Effector memory CD8-positive, alpha-beta T cell (primary cell): ENCODE data around the gene CD93.

Experiments used
- ATAC-seq: fragments of 150-1000 bp; cut with Tn5 transposase; replicated peaks from 2 replicates; pipeline ENCODE4 v1.10.0; 2021; ENCODE audit warnings: mild to moderate bottlenecking, moderate library complexity
- DNase-seq, 3 experiments: peaks; one replicate each; pipeline ENCODE4 v3.0.0; 2021
- H3K27ac Mint-ChIP-seq, 2 donors: one replicate each; pipeline ENCODE4 v1.8.0; 2022; ENCODE audit warnings: mild to moderate bottlenecking in 2 of 2, mixed read lengths in 2 of 2, moderate library complexity in 2 of 2
- H3K27me3 Mint-ChIP-seq, 2 donors: one replicate each; pipeline ENCODE4 v1.8.0; 2022; ENCODE audit warnings: mixed read lengths in 2 of 2
- H3K36me3 Mint-ChIP-seq: one replicate; pipeline ENCODE4 v1.8.0; 2022; ENCODE audit warnings: mild to moderate bottlenecking, moderate library complexity, mixed read lengths; ENCODE audit not compliant: insufficient read depth
- H3K4me1 Mint-ChIP-seq, 2 donors: one replicate each; pipeline ENCODE4 v1.8.0; 2022; ENCODE audit warnings: low read depth in 2 of 2, mixed read lengths in 2 of 2
- H3K4me3 Mint-ChIP-seq, 2 donors: one replicate each; pipeline ENCODE4 v1.8.0; 2022; ENCODE audit warnings: mild to moderate bottlenecking in 2 of 2, mixed read lengths in 2 of 2, moderate library complexity in 2 of 2
- H3K9me3 Mint-ChIP-seq, 2 donors: one replicate each; pipeline ENCODE4 v1.8.0; 2022; ENCODE audit warnings: mixed read lengths in 2 of 2

Gene CD93

GRCh38 chr20:23047738-23048214 lies 38.3 kb downstream of the CD93 start:
- peaks cover 34 to 81% of the 10 kb centered on the region in 2 donors for H3K27me3 Mint-ChIP-seq
- H3K9me3 Mint-ChIP-seq = no peaks in the 10 kb centered on the region
- no peak overlapping the region for H3K4me3 Mint-ChIP-seq
- no peak overlapping the region for H3K27ac Mint-ChIP-seq
- peaks cover 0 to 4% of the 10 kb centered on the region in 2 donors for H3K4me1 Mint-ChIP-seq
- ATAC-seq (no peak), DNase-seq (no peak)
- no peaks in the 10 kb centered on the region for H3K36me3 Mint-ChIP-seq

DNA sequence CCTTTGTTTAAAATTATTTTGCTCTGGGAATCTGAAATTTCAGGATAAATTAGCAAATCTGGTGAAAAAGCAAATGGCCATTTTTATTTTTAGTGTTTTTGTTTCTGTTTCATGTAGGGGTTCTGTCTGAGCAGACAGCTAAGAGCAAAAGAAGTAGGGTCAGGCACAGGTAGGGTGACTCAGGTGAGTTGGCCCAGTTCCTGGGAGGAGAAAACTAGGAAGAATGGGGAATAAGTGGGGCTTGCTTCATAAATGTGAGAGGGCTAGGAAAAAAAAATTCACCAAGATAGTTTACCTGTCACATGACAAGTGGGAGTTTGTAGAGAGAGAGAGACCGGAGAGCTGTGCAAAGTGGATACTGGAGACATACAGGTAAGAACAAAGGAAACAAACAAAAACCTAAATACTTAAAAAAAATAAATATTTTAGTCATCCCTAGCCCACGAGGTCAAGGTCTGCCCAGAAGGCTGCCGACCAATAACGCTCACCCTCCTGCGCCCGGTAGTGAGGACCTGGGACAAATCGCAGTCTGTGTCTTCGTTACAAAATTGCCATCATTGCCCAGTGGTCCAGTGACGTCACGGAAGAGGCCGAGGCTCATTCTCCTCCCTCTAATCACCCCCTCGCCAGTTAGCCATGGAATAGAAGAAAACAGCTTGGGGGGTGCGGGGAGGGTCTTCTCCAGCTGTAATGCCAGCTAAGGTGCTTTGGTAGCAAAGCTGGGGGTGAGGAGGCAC lies 39.0 kb downstream of the CD93 start:
- DNase-seq (no peak), ATAC-seq (no peak)
- peaks cover 28 to 75% of the 10 kb centered on the region in 2 donors for H3K27me3 Mint-ChIP-seq
- no peak overlapping the region for H3K27ac Mint-ChIP-seq
- H3K4me1 Mint-ChIP-seq = peaks cover 0 to 4% of the 10 kb centered on the region in 2 donors
- no peaks in the 10 kb centered on the region for H3K9me3 Mint-ChIP-seq
- no peak overlapping the region for H3K4me3 Mint-ChIP-seq
- H3K36me3 Mint-ChIP-seq = no peaks in the 10 kb centered on the region

DNA sequence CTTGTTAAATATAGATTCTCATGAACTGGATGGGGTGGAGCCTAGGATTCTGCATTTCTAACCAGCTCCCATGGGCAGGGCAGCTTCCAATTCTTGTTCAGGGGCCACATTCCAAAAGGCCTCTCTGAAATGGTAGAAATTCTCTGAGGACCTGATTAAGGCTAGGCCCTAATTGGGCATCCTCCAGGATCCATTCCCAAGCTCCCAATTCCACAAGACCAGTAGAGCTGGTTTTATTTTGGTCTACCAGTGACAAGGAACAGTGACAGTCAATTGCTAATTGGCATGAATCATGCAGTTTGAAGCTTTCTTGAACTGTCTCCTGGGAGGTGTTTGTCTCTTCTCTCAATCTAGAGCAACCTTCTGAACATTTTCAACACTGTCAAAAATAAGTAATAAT lies 39.7 kb downstream of the CD93 start:
- no peaks in the 10 kb centered on the region for H3K9me3 Mint-ChIP-seq
- no peak overlapping the region for H3K27ac Mint-ChIP-seq
- H3K27me3 Mint-ChIP-seq = peaks cover 21 to 71% of the 10 kb centered on the region in 2 donors
- peaks cover 0 to 4% of the 10 kb centered on the region in 2 donors for H3K4me1 Mint-ChIP-seq
- ATAC-seq (no peak), DNase-seq (no peak)
- no peak overlapping the region for H3K4me3 Mint-ChIP-seq
- H3K36me3 Mint-ChIP-seq = no peaks in the 10 kb centered on the region

- no peaks in the 10 kb centered on the region for H3K9me3 Mint-ChIP-seq
- peaks cover 0 to 3% of the 10 kb centered on the region in 2 donors for H3K4me1 Mint-ChIP-seq
- H3K4me3 Mint-ChIP-seq = no peak overlapping the region
- H3K27me3 Mint-ChIP-seq = peaks cover 27 to 77% of the 10 kb centered on the region in 2 donors
- no peak overlapping the region for H3K27ac Mint-ChIP-seq
- no peak for DNase-seq
- ATAC-seq = no peak
- H3K36me3 Mint-ChIP-seq = no peaks in the 10 kb centered on the region
Measured at GRCh38 chr20:23043376-23043775, 42.7 kb downstream of the CD93 start.

GRCh38 chr20:23042270-23042669 lies 43.9 kb downstream of the CD93 start:
- H3K27me3 Mint-ChIP-seq = peaks cover 22 to 77% of the 10 kb centered on the region in 2 donors

GRCh38 chr20:23039885-23040508 lies 46.1 kb downstream of the CD93 start:
- Mint-ChIP-seq H3K27ac (no peak overlapping the region), H3K4me3 (no peak overlapping the region), H3K4me1 (no peaks in the 10 kb centered on the region), H3K9me3 (no peaks in the 10 kb centered on the region), H3K27me3 (peaks cover 16 to 76% of the 10 kb centered on the region in 2 donors), H3K36me3 (no peaks in the 10 kb centered on the region)
- ATAC-seq (no peak), DNase-seq (no peak)

More at GRCh38 chr20:23042270-23042669, 43.9 kb downstream of the CD93 start:
- Mint-ChIP-seq H3K4me1 (peaks cover 0 to 3% of the 10 kb centered on the region in 2 donors), H3K27ac (no peak overlapping the region), H3K9me3 (no peaks in the 10 kb centered on the region), H3K4me3 (no peak overlapping the region), H3K36me3 (no peaks in the 10 kb centered on the region)
- no peak for ATAC-seq
- DNase-seq = no peak

DNA sequence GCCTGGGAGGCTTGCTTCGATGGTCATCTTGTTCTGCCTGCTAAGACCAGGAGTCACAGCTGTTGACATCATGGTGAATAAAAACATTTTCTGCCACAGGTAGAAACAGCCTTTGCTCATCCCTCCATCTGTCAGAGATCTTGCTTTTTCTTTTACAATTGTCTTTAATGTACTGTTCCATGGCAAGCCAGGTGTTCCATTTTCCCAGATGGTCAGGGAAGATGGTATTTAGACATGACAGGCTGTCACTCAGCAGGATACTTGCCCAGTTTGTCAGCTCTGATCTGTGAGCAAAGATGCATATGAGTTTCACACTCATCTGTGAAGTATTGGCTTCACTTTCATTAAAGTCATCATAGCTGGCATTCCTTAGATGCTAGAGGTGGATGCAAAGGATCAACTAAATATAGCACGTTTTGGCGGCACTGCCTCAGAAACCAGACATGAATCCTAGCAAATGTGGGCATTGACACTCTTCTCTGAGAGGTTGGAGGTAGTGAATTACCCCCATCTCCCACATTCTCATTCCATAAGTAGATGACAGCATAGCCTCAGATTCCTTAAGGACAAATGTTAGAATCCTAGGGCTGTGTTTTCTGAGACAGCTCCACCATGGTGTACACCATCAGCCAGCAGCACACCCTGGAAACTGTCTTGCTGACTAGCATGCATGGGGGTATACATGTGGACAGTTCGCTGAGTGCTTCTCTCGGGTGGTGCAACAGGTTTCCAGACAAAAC lies 46.8 kb downstream of the CD93 start:
- no peaks in the 10 kb centered on the region for H3K36me3 Mint-ChIP-seq
- H3K4me1 Mint-ChIP-seq = no peaks in the 10 kb centered on the region
- peaks cover 16 to 69% of the 10 kb centered on the region in 2 donors for H3K27me3 Mint-ChIP-seq
- no peak for DNase-seq
- no peak for ATAC-seq
- no peak overlapping the region for H3K4me3 Mint-ChIP-seq
- H3K27ac Mint-ChIP-seq = no peak overlapping the region
- H3K9me3 Mint-ChIP-seq = no peaks in the 10 kb centered on the region

GRCh38 chr20:23037017-23037481 lies 49.1 kb downstream of the CD93 start:
- H3K36me3 Mint-ChIP-seq = no peaks in the 10 kb centered on the region
- no peaks in the 10 kb centered on the region for H3K9me3 Mint-ChIP-seq
- DNase-seq (no peak), ATAC-seq (no peak)
- H3K4me1 Mint-ChIP-seq = no peaks in the 10 kb centered on the region
- H3K4me3 Mint-ChIP-seq = no peak overlapping the region
- peaks cover 24 to 71% of the 10 kb centered on the region in 2 donors for H3K27me3 Mint-ChIP-seq
- H3K27ac Mint-ChIP-seq = no peak overlapping the region

DNA sequence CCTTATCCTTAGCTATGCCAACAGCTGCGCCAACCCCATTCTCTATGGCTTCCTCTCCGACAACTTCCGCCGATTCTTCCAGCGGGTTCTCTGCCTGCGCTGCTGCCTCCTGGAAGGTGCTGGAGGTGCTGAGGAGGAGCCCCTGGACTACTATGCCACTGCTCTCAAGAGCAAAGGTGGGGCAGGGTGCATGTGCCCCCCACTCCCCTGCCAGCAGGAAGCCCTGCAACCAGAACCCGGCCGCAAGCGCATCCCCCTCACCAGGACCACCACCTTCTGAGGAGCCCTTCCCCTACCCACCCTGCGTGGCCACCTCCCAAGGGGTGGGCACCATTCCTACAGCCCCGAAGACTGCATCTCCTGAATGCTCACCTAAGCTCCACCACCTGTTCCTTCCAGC lies 49.8 kb downstream of the CD93 start:
- no peaks in the 10 kb centered on the region for H3K4me1 Mint-ChIP-seq
- H3K36me3 Mint-ChIP-seq = no peaks in the 10 kb centered on the region
- H3K27ac Mint-ChIP-seq = no peak overlapping the region
- DNase-seq (no peak), ATAC-seq (no peak)
- no peaks in the 10 kb centered on the region for H3K9me3 Mint-ChIP-seq
- no peak overlapping the region for H3K4me3 Mint-ChIP-seq
- H3K27me3 Mint-ChIP-seq = peaks cover 24 to 68% of the 10 kb centered on the region in 2 donors

DNA sequence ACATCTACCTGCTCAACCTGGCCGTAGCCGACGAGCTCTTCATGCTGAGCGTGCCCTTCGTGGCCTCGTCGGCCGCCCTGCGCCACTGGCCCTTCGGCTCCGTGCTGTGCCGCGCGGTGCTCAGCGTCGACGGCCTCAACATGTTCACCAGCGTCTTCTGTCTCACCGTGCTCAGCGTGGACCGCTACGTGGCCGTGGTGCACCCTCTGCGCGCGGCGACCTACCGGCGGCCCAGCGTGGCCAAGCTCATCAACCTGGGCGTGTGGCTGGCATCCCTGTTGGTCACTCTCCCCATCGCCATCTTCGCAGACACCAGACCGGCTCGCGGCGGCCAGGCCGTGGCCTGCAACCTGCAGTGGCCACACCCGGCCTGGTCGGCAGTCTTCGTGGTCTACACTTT lies 50.4 kb downstream of the CD93 start:
- ATAC-seq (no peak), DNase-seq (no peak)
- Mint-ChIP-seq H3K4me3 (no peak overlapping the region), H3K27me3 (peaks cover 23 to 62% of the 10 kb centered on the region in 2 donors), H3K9me3 (no peaks in the 10 kb centered on the region), H3K27ac (no peak overlapping the region), H3K36me3 (no peaks in the 10 kb centered on the region), H3K4me1 (no peaks in the 10 kb centered on the region)

DNA sequence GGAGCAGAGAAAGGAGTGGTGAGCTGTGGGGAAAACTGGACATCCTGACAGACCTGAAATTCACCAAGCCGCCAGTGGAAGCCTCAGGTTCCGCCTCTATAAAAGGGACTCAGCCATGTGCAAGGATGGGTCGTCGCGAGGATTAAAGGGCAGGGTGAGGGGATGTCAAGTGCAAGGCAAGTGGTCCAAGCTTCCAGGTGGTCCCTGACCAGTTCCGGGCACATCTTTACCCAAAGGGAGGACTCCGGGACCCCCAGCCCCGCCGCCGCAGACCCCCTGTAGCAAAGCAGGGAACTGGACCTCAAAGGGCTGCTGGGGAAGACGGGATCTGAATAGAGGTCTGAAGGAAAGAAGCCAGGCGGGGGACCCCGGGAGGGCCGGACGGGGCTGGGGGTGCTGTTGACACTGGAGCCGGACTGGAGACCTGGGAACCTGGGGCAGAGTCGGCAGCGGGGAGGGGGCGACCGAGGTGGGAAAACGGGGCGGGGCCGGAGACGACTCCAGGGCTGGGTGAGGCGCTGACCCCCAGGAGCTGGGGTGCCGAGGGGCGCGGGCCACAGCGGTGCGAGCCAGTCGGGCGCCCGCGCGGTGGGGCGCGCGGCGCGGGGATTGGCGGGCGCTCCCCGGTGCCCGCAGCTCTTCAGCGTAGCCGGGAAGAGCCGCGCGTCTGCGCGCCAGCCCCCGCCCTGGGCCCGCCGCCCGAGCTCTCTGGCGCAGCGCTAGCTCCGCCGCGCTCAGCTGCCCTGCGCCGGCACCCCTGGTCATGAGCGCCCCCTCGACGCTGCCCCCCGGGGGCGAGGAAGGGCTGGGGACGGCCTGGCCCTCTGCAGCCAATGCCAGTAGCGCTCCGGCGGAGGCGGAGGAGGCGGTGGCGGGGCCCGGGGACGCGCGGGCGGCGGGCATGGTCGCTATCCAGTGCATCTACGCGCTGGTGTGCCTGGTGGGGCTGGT lies 51.1 kb downstream of the CD93 start, which contains the start of gene SSTR4:
TSS of gene SSTR4 (plus strand) at position 592 of the 951 bp plus-strand sequence. CDS start at position 764, 172 bp downstream.
- H3K4me1 Mint-ChIP-seq = no peaks in the 10 kb centered on the region
- peaks cover 16 to 55% of the 10 kb centered on the region in 2 donors for H3K27me3 Mint-ChIP-seq
- ATAC-seq (no peak), DNase-seq (no peak)
- H3K36me3 Mint-ChIP-seq = no peaks in the 10 kb centered on the region
- H3K27ac Mint-ChIP-seq = no peak within 1 kb of the TSS
- H3K4me3 Mint-ChIP-seq = no peak within 1 kb of the TSS
- H3K9me3 Mint-ChIP-seq = no peaks in the 10 kb centered on the region

GRCh38 chr20:23033918-23034317 lies 52.2 kb downstream of the CD93 start:
- no peaks in the 10 kb centered on the region for H3K4me1 Mint-ChIP-seq
- no peaks in the 10 kb centered on the region for H3K9me3 Mint-ChIP-seq
- DNase-seq (no peak), ATAC-seq (no peak)
- H3K4me3 Mint-ChIP-seq = no peak overlapping the region
- no peak overlapping the region for H3K27ac Mint-ChIP-seq
- H3K27me3 Mint-ChIP-seq = peaks cover 12 to 44% of the 10 kb centered on the region in 2 donors
- no peaks in the 10 kb centered on the region for H3K36me3 Mint-ChIP-seq

GRCh38 chr20:23032750-23033078 lies 53.4 kb downstream of the CD93 start:
- Mint-ChIP-seq H3K27ac (no peak overlapping the region), H3K4me1 (no peaks in the 10 kb centered on the region), H3K9me3 (no peaks in the 10 kb centered on the region), H3K36me3 (no peaks in the 10 kb centered on the region), H3K27me3 (peaks cover 12 to 39% of the 10 kb centered on the region in 2 donors), H3K4me3 (no peak overlapping the region)
- no peak for DNase-seq
- ATAC-seq = no peak
